D721Med (cell line): ENCODE measurements around the gene FAM110D.

Experiments used
- DNase-seq: peaks from one replicate; pipeline ENCODE4 v3.0.0; 2011; ENCODE audit warnings: low spot score; ENCODE audit not compliant: insufficient read length
- FAIRE-seq: peaks from 2 replicates; lab custom pipeline; 2011; peaks lifted over from hg19 to GRCh38; lab: Jason Lieb, UNC
- CTCF ChIP-seq: IDR thresholded peaks from 2 replicates; pipeline ENCODE4 v1.5.1; 2012; ENCODE audit warnings: mild to moderate bottlenecking, control low read depth; ENCODE audit not compliant: insufficient read depth; ENCODE audit errors: missing control alignments

The FAM110D gene

GRCh38 chr1:26158271-26158907 is 490 bp upstream of the FAM110D start:
- DNase-seq, result no peak

GRCh38 chr1:26159743-26160039 is 812 bp downstream of the FAM110D start:
- DNase-seq (no peak), FAIRE-seq (no peak)
- no peak for TF ChIP-seq CTCF

More at GRCh38 chr1:26158271-26158907, 490 bp upstream of the FAM110D start:
- no peak for TF ChIP-seq CTCF
- FAIRE-seq, result no peak

GRCh38 chr1:26160527-26161414 is 1.9 kb downstream of the FAM110D start:
- FAIRE-seq (no peak), DNase-seq (no peak)
- no peak for TF ChIP-seq CTCF

- FAIRE-seq (no peak), DNase-seq (no peak)
- no peak for TF ChIP-seq CTCF
These were observed 2.7 kb downstream of the FAM110D start for GRCh38 chr1:26161415-26162219.

- TF ChIP-seq CTCF, result no peak
- DNase-seq (no peak), FAIRE-seq (no peak)
These were observed 3.4 kb downstream of the FAM110D start for GRCh38 chr1:26162220-26162709.

GRCh38 chr1:26163684-26164035 is 4.8 kb downstream of the FAM110D start:
- TF ChIP-seq CTCF, result no peak
- DNase-seq, result no peak
- no peak for FAIRE-seq
